ENCODE results near the gene PRPF8. TPM values are rescaled to one million over a fixed set of nuclear protein-coding genes. Genes with fewer than 3 reads are reported as not detected.
A peak's percentile ranks its signal among the peaks of the same experiment; 100 is the strongest.

The PRPF8 gene
- total RNA-seq, 1 donor from 2014 or later = 72.7 TPM

- DNase-seq (ENCODE audit: low read depth in 2 of 2) = peak in 1 of 2 donors; percentile 90
Observed at GRCh38 chr17:1627982-1628855, 56.4 kb downstream of the PRPF8 start, which contains the start of gene SLC43A2. Gene SLC43A2 (minus strand): TSS chr17:1628834. CDS start chr17:1627874, 960 bp downstream.

GRCh38 chr17:1627182-1627981 is 57.3 kb downstream of the PRPF8 start:
- peak in 1 of 2 donors; percentile 28 for DNase-seq (ENCODE audit: low read depth in 2 of 2)

DNA sequence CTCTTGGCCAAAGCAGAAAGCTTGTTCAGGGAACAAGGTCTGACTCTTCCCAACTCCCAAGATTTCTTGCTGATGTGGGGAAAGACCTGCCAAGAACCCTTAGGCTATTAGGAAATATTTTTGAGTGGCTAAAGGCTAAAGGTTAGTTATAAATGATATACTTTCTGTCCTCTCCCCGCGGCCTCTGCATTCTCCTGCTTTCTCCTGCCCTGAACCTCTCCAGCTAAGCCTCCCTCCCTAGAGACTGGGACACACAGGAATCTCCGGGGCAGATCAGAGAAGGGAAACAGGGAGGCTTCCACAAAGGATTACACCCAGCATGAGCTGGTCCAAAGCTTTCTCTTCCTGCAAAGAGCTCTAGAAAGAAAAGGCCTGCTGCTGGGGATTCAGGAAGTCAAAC is 58.3 kb downstream of the PRPF8 start:
- DNase-seq (ENCODE audit: low read depth in 2 of 2) = no peak

DNA sequence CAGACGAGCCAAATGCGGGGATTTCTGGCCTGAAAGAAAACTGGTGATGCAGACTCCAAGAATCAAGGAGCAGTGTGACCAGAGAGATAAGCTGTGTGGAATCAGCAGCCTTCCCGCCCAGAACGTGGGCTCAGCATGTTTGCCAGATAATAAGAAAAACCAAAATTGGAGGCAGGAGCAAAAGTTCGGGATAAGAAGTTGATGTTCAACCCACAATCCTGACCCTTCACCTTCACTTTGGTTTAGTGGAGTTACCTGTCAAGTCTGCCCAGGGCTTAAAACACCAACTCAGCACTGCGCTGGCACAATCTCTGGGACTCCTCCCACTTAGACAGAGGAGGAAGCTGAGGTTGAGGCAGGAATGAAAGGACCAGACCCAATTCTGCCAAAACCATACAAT is 59.1 kb downstream of the PRPF8 start:
- peak in 1 of 2 donors; percentile 36 for DNase-seq (ENCODE audit: low read depth in 2 of 2)

DNA sequence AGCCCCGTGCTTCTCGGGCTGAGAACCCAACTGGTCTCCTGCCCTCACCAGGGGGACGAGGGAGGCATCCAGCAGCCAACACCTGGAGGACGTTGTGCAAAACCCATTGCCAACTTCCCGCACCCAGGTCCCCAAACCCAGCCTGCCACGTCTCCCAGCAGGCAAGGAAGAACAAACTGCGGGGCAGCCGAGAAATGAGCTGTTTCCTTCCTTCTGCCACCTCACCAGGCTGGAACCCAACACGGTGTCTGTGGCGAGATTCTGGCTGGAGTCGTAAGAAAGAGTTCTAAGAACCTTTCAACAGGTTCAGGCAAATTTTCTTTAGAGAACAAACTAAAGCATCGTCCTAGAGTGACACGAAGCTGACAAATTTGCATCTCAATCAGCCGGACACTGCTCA is 59.6 kb downstream of the PRPF8 start:
- peak in 1 of 2 donors; percentile 57 for DNase-seq (ENCODE audit: low read depth in 2 of 2)

DNA sequence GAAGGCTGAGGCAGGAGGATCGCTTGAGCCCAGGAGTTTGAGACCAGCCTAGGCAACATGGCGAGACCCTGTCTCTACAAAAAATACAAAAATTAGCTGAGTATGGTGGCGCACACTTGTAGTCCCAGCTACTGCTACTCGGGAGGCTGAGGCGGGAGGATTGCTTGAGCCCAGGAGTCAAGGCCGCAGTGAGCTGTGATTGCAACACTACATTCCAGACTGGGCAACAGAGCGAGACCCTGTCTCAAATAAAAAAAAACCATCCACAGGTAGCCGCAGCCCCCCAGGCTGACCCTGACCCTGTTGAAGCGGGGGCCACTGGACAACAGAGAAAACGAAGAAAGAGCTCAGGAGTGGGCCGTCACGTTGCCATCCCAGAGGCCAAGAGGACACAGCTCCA is 60.0 kb downstream of the PRPF8 start:
- no peak for DNase-seq (ENCODE audit: low read depth in 2 of 2)

GRCh38 chr17:1623057-1623630 is 61.5 kb downstream of the PRPF8 start:
- DNase-seq (ENCODE audit: low read depth in 2 of 2) = no peak

DNA sequence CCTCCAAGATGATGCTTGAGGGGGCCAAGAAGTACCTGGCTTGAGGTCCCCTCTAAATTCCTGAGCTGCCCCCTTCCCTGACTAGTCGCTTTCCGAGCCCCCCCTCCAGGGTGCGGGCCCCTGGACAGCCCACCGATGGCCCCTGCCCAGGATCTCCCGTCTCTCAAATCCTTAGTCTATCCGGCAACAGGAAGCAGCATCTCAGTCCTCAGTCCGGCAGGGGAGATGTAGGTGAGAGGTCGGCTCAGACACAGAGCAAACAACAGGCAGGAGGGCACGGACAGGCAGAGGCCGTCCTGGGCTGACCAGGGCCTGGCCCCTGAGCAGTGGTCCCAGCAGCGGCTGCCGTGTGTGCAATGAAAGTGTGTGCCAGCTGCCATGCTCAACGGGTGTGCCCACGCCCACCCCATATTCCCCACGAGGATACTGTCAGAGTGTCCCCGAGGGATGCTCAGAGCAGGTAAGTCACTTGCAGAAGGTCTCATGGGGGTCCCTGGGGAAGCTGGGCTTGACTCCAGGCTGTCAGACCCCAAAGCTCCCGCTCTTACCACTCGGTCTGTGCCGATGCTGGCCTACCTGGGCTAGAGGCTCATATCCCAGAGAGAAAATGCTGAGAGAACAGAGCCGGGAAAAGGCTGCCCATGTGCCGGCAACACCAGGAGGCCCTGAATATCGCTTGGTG is 63.3 kb downstream of the PRPF8 start:
- DNase-seq (ENCODE audit: low read depth in 2 of 2) = peak in 1 of 2 donors; percentile 71

DNA sequence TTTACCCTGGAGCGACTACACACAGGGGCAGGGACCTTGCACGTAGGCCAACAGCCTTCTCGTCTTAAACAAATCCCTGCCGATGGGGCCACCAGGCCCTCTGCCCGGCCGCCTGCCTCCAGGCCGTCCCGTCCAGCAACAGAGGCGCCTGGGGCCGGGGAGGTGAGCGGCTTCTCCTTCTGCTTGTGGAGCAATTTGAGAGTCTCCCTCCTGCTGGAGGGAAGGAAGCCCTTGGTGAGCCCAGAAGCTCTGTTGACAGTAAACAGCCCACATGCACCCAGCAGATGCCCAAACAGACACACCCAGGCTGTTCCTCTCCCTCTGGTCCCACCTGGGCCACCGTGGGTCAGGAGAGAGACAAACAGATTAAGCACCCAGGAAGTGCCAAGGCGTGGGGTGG is 64.2 kb downstream of the PRPF8 start:
- DNase-seq (ENCODE audit: low read depth in 2 of 2) = no peak

GRCh38 chr17:1617620-1618174 is 67.0 kb downstream of the PRPF8 start:
- peak in 1 of 2 donors; percentile 91 for DNase-seq (ENCODE audit: low read depth in 2 of 2)

DNA sequence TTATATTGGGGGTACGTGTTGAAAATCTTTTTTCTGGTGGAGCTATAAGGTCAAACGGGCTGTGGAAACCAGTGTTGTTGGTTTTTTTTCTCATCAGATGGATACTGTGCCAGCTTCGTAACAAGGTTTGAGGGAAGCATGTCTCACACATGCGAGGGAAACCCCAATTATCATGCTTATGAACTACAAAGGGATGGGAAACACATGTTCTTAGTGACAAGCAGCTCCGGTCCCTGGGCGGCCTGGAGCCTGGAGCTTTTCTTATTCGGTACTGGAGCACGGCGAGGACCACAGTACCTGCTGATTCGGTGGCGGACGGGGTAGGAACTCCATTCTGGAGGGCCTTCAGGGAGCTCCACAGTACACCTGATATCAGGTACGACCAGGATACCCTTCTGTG is 68.6 kb downstream of the PRPF8 start:
- DNase-seq (ENCODE audit: low read depth in 2 of 2) = no peak

- peak; percentile 30 to 80 for DNase-seq (ENCODE audit: low read depth in 2 of 2)
Observed at GRCh38 chr17:1612400-1612799, 72.3 kb downstream of the PRPF8 start.

GRCh38 chr17:1611715-1612114 is 73.0 kb downstream of the PRPF8 start:
- no peak for DNase-seq (ENCODE audit: low read depth in 2 of 2)

GRCh38 chr17:1608676-1609075 is 76.0 kb downstream of the PRPF8 start:
- DNase-seq (ENCODE audit: low read depth in 2 of 2) = no peak

DNA sequence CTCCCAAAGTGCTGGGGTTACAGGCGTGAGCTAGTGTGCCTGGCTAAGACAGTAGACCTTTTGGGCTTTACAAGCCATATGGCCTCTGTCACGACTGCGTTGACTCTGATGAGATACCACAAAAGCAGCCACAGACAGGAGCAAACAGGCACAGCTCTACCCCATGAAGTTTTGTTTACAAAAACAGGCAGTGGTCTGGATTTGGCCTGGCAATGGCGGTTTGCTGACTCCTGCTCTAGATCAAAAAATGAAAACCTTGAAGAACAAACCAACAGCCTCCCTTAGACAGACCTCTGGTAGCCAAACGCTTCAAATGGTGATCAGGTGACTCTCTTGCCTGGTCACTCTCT is 76.7 kb downstream of the PRPF8 start:
- no peak for DNase-seq (ENCODE audit: low read depth in 2 of 2)

- no peak for DNase-seq (ENCODE audit: low read depth in 2 of 2)
Observed at GRCh38 chr17:1606352-1606985, 78.2 kb downstream of the PRPF8 start.

DNA sequence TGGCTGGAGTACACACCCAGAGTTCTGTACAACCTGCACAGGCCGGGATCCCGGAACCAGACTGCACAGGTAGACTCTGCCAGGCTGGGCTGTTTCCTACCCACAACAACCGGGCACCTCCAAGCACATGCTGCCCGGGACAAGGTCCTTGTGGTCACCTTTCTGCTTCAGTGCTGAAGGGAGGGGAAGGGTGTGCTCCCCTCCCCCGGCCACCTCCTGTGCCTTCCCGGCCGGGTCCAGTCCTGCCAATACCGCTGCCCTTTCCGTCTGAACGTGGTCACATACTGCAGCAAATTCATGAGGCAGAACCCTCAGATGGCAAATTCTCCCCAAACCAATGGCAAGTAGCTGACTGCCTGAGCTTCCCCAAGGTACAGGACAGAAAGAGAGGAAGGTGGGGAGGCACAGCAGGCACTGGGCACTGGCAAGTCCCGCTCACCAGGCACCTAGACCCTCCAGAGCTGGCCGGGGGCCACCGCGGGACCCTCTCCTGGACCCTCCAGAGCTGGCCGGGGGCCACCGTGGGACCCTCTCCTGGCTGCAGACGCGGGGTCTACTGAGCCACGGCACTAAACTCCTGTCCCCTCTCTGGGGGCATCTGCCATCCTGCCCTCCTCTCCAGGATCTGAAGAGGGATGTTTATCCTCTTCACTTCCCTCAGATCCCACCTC is 78.9 kb downstream of the PRPF8 start:
- DNase-seq (ENCODE audit: low read depth in 2 of 2) = no peak

DNA sequence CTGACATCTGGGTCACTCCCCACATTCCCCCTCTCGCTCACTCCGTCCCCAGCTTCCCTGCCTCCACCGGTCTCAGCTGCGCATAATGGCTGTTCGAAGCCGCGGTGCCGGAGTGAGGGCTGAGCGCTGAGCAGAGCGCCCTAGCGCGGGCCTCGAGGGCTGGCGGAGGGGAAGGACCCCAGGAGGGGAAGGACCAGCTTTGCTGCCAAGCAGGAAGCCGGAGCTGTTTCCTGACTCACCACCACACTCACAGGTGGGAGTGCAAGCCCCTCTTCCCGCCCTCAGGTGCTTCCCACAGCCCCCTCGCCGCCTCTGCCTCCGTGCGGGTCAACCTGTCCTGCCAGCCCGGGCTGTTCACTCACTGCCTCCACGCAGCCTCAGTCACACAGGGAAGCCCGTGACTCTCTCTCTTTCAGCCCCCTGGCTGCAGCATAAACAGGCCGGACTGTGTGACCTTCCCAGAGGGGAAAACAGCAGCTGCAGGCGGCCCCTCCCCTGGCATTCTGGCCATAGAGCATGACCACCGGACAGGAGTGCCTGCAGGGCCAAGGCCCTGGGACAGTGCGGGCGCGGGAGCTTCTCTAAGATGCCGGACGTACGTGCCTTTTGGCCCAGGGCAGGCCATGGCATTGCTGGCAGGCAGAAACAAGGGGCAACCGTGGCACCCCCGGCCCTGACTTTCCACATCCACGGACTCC is 79.7 kb downstream of the PRPF8 start:
- peak; percentile 17 for DNase-seq (ENCODE audit: low read depth in 2 of 2)

DNA sequence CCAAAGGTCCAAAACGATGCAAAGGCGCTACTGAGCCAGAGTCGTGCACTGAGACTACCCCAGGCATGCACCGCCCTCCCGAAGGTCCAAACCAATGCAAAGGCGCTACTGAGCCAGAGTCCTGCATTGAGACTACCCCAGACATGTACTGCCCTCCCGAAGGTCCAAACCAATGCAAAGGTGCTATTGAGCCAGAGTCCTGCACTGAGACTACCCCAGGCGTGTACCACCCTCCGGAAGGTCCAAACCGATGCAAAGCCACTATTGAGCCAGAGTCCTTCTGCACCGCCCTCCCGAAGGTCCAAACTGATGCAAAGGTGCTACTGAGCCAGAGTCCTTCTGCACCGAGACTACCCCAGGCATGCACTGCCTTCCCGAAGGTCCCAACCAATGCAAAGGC is 83.1 kb downstream of the PRPF8 start:
- DNase-seq (ENCODE audit: low read depth in 2 of 2) = no peak
